DMS114 treated with DMSO at 0.1 percent for 48 hours (cell line): ENCODE measurements around the gene SRSF6.
"Not testable (repeated sequence)": the region's sequence is repeated elsewhere in the genome, so short reads cannot be mapped to it uniquely, and the experiment has no call there.

Source experiments
- DNase-seq: peaks from one replicate; lab custom pipeline; 2025; ENCODE audit not compliant: unreplicated experiment; lab: John Stamatoyannopoulos, UW

Gene SRSF6

GRCh38 chr20:43473381-43473704 is 15.6 kb downstream of the SRSF6 start:
- DNase-seq, result no peak

GRCh38 chr20:43477193-43477592 is 19.5 kb downstream of the SRSF6 start:
- no peak for DNase-seq

- DNase-seq, result no peak
Observed at GRCh38 chr20:43477619-43478018, 19.9 kb downstream of the SRSF6 start.

- DNase-seq, result no peak
Observed at GRCh38 chr20:43490038-43490437, 32.3 kb downstream of the SRSF6 start.

- DNase-seq, result no peak
Observed at GRCh38 chr20:43492101-43492500, 34.4 kb downstream of the SRSF6 start.

GRCh38 chr20:43495388-43495787 is 37.7 kb downstream of the SRSF6 start:
- DNase-seq, result no peak

GRCh38 chr20:43502021-43502420 is 44.3 kb downstream of the SRSF6 start:
- DNase-seq, result not testable (repeated sequence)

- no peak for DNase-seq
Observed at GRCh38 chr20:43506238-43506637, 48.5 kb downstream of the SRSF6 start.

- DNase-seq, result no peak
Observed at GRCh38 chr20:43507150-43508080, 49.7 kb downstream of the SRSF6 start, which contains the start of gene L3MBTL1. TSS of gene L3MBTL1 (plus strand) at chr20:43507697. CDS start at chr20:43513504, 5,807 bp downstream.

GRCh38 chr20:43508106-43508505 is 50.4 kb downstream of the SRSF6 start:
- DNase-seq, result no peak

GRCh38 chr20:43508604-43509040 is 50.9 kb downstream of the SRSF6 start:
- peak; percentile 8 for DNase-seq

- no peak for DNase-seq
Observed at GRCh38 chr20:43511879-43512278, 54.2 kb downstream of the SRSF6 start.

- DNase-seq, result no peak
Observed at GRCh38 chr20:43513372-43513930, 55.8 kb downstream of the SRSF6 start.
